M059J (cell line): ENCODE data around the gene CUX1. TPM values are rescaled to one million over a fixed set of nuclear protein-coding genes. Genes with fewer than 3 reads are reported as not detected.
"Not testable (repeated sequence)": the region's sequence is repeated elsewhere in the genome, so short reads cannot be mapped to it uniquely, and the experiment has no call there.

Experiments used
- DNase-seq: peaks from one replicate; pipeline ENCODE4 v3.0.0-alpha.2; 2012; ENCODE audit warnings: low read depth
- total RNA-seq: library from RNA; depleted of rRNA; stranded (reverse); fragments of >200 nt; shearing (Covaris generic); gene quantifications from 2 replicates; pipeline ENCODE4 v1.2.3, GENCODE V29; 2014

The CUX1 gene
- total RNA-seq, 1 experiment from 2014 or later = 51.9 TPM

- no peak for DNase-seq
Observed at GRCh38 chr7:101803203-101804087, 14.0 kb upstream of the CUX1 start.

GRCh38 chr7:101804088-101804963 is 13.1 kb upstream of the CUX1 start:
- no peak for DNase-seq

DNA sequence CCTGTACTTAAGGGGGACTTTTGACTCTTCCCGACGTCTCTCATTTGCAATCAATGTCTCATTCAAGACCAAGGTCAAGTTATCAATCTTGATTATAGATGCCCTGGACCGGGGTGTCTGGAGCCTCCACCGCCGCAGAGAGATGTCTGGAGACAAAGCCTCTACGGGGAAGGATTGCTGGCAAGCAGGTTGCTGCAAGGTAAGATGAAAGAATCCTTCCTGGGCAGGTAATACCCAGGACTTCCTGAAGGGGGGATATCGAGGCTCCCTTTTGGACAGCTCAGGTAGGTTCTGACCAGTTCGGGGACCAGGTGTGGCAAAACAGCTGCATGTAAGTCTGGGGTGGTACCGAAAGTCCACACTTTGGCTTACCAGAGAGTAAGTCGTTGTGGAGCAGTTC is 12.5 kb upstream of the CUX1 start:
- no peak for DNase-seq

DNA sequence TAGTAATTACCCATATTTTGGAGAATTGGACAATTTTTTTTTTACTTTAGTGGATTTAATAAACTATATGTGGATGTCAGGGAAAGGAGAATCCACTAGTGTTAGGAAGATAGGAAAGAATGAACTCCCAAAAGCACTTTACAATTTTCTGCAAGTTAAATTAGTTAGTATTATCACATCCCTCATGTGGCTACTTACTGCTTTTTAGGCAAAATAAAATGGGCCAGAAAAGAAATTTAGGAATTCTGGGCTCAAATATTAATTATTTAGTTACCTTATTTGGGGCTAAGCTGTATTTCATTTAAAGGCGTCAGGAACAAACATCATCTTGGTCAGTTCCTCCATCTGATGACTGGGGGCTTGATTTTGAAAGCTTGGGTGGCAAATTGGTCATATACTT is 4.8 kb upstream of the CUX1 start:
- DNase-seq = no peak

GRCh38 chr7:101813402-101814019 is 3.9 kb upstream of the CUX1 start:
- DNase-seq = peak; percentile 19

DNA sequence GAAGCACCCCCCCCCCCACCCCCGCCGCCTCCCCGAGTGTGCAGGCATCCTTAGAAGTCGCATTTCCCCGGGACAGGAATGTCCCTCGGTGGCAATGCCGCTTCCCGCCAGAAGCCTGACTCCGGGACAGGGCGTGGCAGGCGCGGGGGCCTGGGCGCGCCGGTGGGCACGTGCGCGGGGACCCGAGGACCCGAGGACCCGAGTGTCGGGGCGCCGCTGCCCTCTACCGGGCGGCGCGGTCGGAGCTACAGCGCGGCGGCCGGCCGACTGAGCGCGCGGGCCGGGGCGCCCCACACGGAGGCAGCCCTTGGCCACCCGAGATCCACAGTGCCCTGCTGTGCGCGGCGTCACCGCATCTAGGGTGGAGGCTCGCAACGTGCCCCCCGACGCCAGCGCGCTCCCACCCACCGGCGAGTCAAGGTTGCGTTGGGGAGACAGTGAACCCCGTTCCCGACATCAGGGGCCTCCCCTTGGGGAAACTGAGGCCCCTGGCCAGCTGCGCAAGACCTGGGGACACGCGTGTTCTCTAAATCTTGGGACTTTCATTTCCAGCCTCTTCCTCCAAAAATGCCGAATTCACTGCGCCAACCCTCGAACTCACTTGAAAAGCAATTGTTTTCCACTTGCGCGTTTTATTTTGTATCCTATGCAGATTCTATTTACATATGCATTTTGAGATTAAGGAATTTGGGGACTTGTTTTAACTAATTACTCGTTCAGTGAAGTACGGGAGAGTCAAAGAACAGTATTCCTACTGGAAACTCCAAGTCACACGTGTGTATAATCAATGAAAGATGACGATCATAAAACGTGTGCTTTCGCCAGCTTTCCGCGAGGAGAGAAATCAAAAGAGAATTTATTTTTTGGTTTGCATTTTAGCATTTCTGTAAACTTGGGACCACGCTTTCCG is 3.1 kb upstream of the CUX1 start:
- DNase-seq = peak; percentile 69

- peak; percentile 34 for DNase-seq
Observed at GRCh38 chr7:101814991-101815825, 2.2 kb upstream of the CUX1 start.

- DNase-seq = peak; percentile 78
Observed at GRCh38 chr7:101815826-101816594, 1.4 kb upstream of the CUX1 start.

- peak; percentile 49 for DNase-seq
Observed at GRCh38 chr7:101816595-101817470, 593 bp upstream of the CUX1 start.

DNA sequence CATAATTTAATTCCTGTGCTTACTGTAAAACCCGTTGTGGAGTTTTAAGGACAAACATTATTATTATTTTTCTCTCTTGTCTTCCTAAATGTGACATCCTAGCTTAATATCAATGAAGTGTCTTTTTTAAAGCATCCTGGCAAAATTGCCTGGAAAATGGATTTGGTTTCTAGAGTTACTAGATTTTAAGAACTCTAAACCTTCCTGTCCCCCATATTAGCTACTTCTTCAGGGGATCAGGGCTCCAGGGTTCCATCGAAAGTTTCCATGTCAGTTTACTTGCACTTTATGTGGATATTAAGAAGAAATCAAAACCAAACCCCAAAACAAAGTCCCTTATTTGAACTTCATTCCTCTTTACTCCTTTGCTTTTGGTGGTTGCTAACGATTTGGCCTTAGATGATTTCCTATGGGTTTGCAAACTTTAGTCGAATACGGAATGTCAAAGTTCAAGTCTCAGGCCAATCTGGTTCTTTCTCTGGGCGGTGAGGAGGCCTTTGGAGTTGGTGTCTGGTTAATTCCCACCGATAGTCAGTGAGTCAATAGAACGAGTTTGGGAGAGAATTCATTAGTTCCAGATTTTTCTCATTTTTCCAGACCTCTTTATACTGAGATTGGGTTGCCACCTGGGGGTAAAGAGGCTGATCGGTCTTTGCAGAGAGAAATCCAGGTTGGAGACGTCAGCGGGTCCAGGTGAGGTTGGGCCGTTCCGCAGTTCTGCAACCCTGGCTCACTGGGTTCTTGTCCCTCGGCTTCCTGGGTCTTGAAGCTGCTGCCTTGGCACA is 1.1 kb downstream of the CUX1 start:
- DNase-seq = no peak

- no peak for DNase-seq
Observed at GRCh38 chr7:101819183-101819582, 1.8 kb downstream of the CUX1 start.

DNA sequence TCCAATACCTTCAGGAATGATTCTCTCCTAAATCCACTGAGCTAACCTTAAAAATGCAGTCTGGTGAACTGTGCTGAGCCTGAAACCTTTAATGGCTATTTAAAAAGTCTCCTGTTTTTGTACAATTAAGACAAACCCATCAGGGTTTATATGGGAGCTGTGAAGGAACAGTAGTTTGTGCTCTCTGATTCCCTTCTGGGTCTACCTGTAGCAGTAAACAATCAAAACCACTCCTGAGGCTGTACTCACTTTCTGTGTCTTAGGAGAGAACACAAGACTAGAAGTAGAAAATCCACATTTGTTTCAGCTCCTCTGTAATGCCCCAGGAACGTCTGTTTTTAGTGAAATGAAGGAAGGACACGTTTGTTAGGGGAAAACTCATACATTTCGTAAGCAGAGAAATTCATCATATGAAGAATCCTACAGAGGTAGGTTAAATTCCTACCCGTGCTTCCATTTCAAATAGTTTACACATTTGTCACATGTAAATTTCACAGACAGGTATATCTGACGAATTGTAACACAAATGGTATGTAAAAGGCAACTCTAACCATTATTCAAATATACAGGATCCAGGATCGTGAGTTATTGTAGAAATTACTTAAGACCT is 2.6 kb downstream of the CUX1 start:
- DNase-seq = no peak

DNA sequence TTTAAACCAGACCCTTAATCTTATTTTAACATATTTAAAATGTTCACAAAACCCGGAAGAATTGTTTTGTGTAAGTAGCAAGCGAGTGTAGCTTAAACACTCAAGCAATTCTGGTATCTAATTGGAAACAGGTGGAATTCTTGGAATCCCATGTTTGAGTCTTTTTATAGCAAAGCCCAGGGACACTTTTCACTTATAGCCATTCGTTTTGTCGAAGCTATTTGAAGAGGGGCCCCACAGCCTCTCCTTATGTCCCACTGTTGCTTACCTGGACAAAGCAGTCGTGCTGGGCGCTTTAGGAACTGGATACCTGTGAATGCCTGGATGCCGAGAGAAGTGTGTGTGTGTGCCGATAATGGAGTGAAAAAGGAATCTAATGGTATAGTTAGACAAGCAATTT is 3.3 kb downstream of the CUX1 start:
- DNase-seq = no peak

DNA sequence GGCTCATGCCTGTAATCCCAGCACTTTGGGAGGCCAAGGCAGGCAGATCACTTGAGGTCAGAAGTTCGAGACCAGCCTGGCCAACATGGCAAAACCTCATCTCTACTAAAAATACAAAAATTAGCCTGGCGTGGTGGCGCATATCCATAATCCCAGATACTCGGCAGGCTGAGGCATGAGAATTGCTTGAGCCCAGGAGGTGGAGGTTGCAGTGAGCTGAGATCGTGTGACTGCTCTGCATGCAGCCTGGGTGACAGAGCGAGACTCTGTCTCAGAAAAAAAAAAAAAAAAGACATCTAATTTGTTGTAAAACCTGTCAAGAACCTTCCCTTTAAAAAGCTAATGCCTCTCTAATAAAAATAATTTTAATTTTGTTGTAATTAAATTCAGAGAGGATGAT is 5.2 kb downstream of the CUX1 start:
- DNase-seq = not testable (repeated sequence)

GRCh38 chr7:101823096-101823495 is 5.7 kb downstream of the CUX1 start:
- no peak for DNase-seq

- DNase-seq = no peak
Observed at GRCh38 chr7:101823596-101823995, 6.2 kb downstream of the CUX1 start.

GRCh38 chr7:101824440-101824839 is 7.0 kb downstream of the CUX1 start:
- no peak for DNase-seq
